Fibroblast of lung (primary cell): ENCODE results near the gene AGBL1. TPM values are rescaled to one million over a fixed set of nuclear protein-coding genes. Genes with fewer than 3 reads are reported as not detected.

ENCODE experiments used
- DNase-seq, 2 donors: peaks; one replicate each; pipeline versions ENCODE4 v3.0.0 to v3.0.0-alpha.2; 2010; ENCODE audit warnings: low read depth in 2 of 2
- H2AFZ ChIP-seq: 2 replicates; pipeline ENCODE4 v1.5.1; 2012; ENCODE audit warnings: low read length, control low read depth, inconsistent platforms
- H3K27ac ChIP-seq: 2 replicates; pipeline ENCODE4 v1.5.1; 2011; ENCODE audit warnings: low read length, control low read depth; ENCODE audit not compliant: insufficient read depth
- H3K27me3 ChIP-seq: 2 replicates; pipeline ENCODE4 v1.5.1; 2011; ENCODE audit warnings: mild to moderate bottlenecking, low read length; ENCODE audit not compliant: control insufficient read depth, insufficient read depth
- H3K36me3 ChIP-seq: 2 replicates; pipeline ENCODE4 v1.5.1; 2011; ENCODE audit warnings: low read length; ENCODE audit not compliant: control insufficient read depth, insufficient read depth
- H3K4me1 ChIP-seq: 2 replicates; pipeline ENCODE4 v1.5.1; 2011; ENCODE audit warnings: low read length; ENCODE audit not compliant: control insufficient read depth, insufficient read depth; ENCODE audit errors: extremely low read depth
- H3K4me2 ChIP-seq: 2 replicates; pipeline ENCODE4 v1.5.1; 2011; ENCODE audit warnings: low read length, control low read depth; ENCODE audit not compliant: insufficient read depth; ENCODE audit errors: extremely low read depth
- H3K4me3 ChIP-seq, 4 experiments: fragments of 200-600 bp in 1 of 4; sonication (generic) in 1 of 4; replicated peaks in 1 of 4; 2 replicates each; pipeline ENCODE4 v1.5.1; 2011 to 2016; ENCODE audit warnings: low read length in 4 of 4, low read depth in 3 of 4, mild to moderate bottlenecking in 3 of 4, control low read depth in 2 of 4, inconsistent platforms in 1 of 4, mixed read lengths in 1 of 4; ENCODE audit not compliant: insufficient read depth in 1 of 4; ENCODE audit errors: control extremely low read depth in 1 of 4
- H3K79me2 ChIP-seq: 2 replicates; pipeline ENCODE4 v1.5.1; 2012; ENCODE audit warnings: mild to moderate bottlenecking, low read length, inconsistent platforms; ENCODE audit not compliant: control insufficient read depth, insufficient read depth
- H3K9ac ChIP-seq: 2 replicates; pipeline ENCODE4 v1.5.1; 2011; ENCODE audit warnings: mild to moderate bottlenecking, low read length, control low read depth; ENCODE audit not compliant: insufficient read depth
- H3K9me3 ChIP-seq: 2 replicates; pipeline ENCODE4 v1.5.1; 2012; ENCODE audit warnings: low read depth, low read length; ENCODE audit not compliant: control insufficient read depth, insufficient read depth
- H4K20me1 ChIP-seq: 2 replicates; pipeline ENCODE4 v1.5.1; 2011; ENCODE audit warnings: low read length; ENCODE audit not compliant: control insufficient read depth, insufficient read depth; ENCODE audit errors: extremely low read depth
- EZH2 ChIP-seq: IDR thresholded peaks from 2 replicates; pipeline ENCODE4 v1.5.1; 2012; ENCODE audit warnings: low read length, control low read depth, mild to moderate bottlenecking; ENCODE audit errors: missing control alignments
- polyA plus RNA-seq, 2 donors: library from polyadenylated mRNA; depleted of rRNA in 1 of 2; stranded (reverse) in 1 of 2; unstranded in 1 of 2; fragments of >200 nt; gene quantifications; 2 replicates each; pipeline ENCODE4 v1.2.1, GENCODE V29; 2011 to 2012; ENCODE audit warnings: missing spikeins in 1 of 2
- total RNA-seq: library from RNA; depleted of rRNA; stranded (reverse); fragments of >200 nt; gene quantifications from 2 replicates; pipeline ENCODE4 v1.2.1, GENCODE V29; 2014
- TF ChIP-seq, protein P1 (sequence below), 2 donors: IDR thresholded peaks in 1 of 2; conservative IDR thresholded peaks in 1 of 2; 1 replicate in 1 of 2; 2 replicates in 1 of 2; pipeline ENCODE4 v1.5.1; 2011 to 2012; ENCODE audit warnings: low read length in 2 of 2, control low read depth in 1 of 2, inconsistent platforms in 1 of 2, low read depth in 1 of 2, mild to moderate bottlenecking in 1 of 2

AGBL1 gene
- total and polyA plus RNA-seq, 2 donors (not counting 1 experiment from before 2014, with no cell fraction given) = not detected

DNA sequence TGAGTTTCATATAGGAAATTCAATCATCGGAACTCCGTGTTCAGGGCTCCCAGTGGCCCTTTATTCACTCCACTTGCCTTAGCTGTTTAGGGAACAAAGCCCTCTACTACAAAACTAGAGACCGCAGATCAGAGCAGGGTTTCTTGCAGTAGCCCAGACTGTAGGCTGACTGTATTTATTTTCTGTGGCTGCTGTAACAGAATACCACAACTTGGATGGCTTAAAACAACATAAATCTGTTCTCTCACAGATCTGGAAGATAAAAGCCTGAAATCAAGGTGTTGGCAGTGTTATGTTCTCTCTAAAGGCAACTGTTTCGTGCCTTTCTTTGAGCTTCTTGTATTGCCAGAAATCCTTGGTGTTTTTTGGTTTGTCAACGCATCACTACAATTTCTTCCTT, 479.0 kb downstream of the AGBL1 start:
- Histone ChIP-seq H3K27ac (no peak overlapping the region), H3K27me3 (no peaks in the 10 kb centered on the region), H3K9me3 (no peaks in the 10 kb centered on the region), H3K36me3 (no peaks in the 10 kb centered on the region), H3K4me3 (no peak overlapping the region), H3K4me1 (no peaks in the 10 kb centered on the region), H3K9ac (no peak overlapping the region), H2AFZ (no peak overlapping the region), H3K79me2 (no peaks in the 10 kb centered on the region), H3K4me2 (no peak overlapping the region), H4K20me1 (no peaks in the 10 kb centered on the region)
- no peak for DNase-seq
- TF ChIP-seq, protein P1, sequence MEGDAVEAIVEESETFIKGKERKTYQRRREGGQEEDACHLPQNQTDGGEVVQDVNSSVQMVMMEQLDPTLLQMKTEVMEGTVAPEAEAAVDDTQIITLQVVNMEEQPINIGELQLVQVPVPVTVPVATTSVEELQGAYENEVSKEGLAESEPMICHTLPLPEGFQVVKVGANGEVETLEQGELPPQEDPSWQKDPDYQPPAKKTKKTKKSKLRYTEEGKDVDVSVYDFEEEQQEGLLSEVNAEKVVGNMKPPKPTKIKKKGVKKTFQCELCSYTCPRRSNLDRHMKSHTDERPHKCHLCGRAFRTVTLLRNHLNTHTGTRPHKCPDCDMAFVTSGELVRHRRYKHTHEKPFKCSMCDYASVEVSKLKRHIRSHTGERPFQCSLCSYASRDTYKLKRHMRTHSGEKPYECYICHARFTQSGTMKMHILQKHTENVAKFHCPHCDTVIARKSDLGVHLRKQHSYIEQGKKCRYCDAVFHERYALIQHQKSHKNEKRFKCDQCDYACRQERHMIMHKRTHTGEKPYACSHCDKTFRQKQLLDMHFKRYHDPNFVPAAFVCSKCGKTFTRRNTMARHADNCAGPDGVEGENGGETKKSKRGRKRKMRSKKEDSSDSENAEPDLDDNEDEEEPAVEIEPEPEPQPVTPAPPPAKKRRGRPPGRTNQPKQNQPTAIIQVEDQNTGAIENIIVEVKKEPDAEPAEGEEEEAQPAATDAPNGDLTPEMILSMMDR (conservative IDR thresholded peaks at IDR 0.05 in 1 of 2, IDR thresholded peaks at IDR 0.05 in 1 of 2; ENCODE audit: low read depth in 1 of 2, low read length in 2 of 2) = no peak
- no peak for TF ChIP-seq EZH2

DNA sequence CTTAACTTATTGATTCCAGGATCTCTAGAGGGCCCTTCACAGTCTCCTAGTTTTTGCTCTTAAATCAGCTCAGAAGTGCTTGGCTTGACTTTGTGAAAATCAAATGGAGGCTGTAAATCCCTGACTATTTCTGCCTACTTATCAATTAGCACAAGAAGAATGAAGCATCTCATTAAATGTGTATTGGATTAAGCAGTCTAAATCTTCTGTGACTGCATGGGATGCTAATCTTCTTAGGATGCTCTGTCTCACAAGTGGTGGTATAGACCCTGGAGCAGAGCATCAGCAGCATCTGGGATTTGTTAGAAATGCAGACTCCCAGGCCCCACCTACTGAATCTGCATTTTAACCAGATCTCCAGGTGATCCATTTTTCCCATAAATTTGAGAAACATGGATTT, 488.7 kb downstream of the AGBL1 start:
- Histone ChIP-seq H3K9ac (no peak overlapping the region), H3K27me3 (no peaks in the 10 kb centered on the region), H3K4me2 (no peak overlapping the region), H4K20me1 (no peaks in the 10 kb centered on the region), H2AFZ (no peak overlapping the region), H3K27ac (no peak overlapping the region), H3K79me2 (no peaks in the 10 kb centered on the region), H3K9me3 (no peaks in the 10 kb centered on the region), H3K4me3 (no peak overlapping the region), H3K4me1 (no peaks in the 10 kb centered on the region), H3K36me3 (no peaks in the 10 kb centered on the region)
- DNase-seq = no peak
- TF ChIP-seq EZH2 = no peak
- TF ChIP-seq, protein P1 (conservative IDR thresholded peaks at IDR 0.05 in 1 of 2, IDR thresholded peaks at IDR 0.05 in 1 of 2; ENCODE audit: low read depth in 1 of 2, low read length in 2 of 2) = no peak

DNA sequence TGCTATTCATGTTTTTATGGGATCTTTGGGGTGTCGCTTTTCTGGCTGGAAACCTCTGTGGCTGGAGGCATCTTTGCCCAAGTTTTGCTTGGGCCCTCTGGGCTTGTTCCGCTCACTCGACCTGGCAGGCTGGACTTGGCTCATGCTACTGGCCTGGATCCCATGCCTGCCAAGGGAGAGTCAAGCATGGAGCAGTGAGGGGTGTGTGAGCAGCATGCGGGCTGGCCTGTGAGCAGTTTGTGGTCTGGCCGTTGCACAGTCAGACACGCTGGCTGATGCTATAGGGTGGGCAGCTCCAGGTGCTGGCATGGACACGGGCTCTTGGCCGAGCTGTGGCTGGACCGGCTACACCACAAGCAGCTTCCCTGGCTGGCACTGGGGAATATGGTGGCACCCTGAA, 491.1 kb downstream of the AGBL1 start:
- Histone ChIP-seq H3K4me1 (no peaks in the 10 kb centered on the region), H3K4me3 (no peak overlapping the region), H3K9me3 (no peaks in the 10 kb centered on the region), H3K27ac (no peak overlapping the region), H4K20me1 (no peaks in the 10 kb centered on the region), H2AFZ (no peak overlapping the region), H3K27me3 (no peaks in the 10 kb centered on the region), H3K9ac (no peak overlapping the region), H3K36me3 (no peaks in the 10 kb centered on the region), H3K4me2 (no peak overlapping the region), H3K79me2 (no peaks in the 10 kb centered on the region)
- no peak for DNase-seq
- TF ChIP-seq EZH2 = no peak
- TF ChIP-seq, protein P1 (conservative IDR thresholded peaks at IDR 0.05 in 1 of 2, IDR thresholded peaks at IDR 0.05 in 1 of 2; ENCODE audit: low read depth in 1 of 2, low read length in 2 of 2) = no peak
